ENCODE data around the gene CDKN2B-AS1.

Gene CDKN2B-AS1

GRCh38 chr9:22148528-22148875, 153.9 kb downstream of the CDKN2B-AS1 start:
- H3K4me3 ChIP-seq (replicated peaks; ENCODE audit: low read depth, low read length) = no peak overlapping the region
- DNase-seq (ENCODE audit: low read depth) = no peak
- TF ChIP-seq CTCF (IDR thresholded peaks at IDR 0.05; ENCODE audit: low read length, missing control alignments) = no peak

GRCh38 chr9:22148876-22149637, 154.5 kb downstream of the CDKN2B-AS1 start:
- no peak for DNase-seq (ENCODE audit: low read depth)
- no peak overlapping the region for H3K4me3 ChIP-seq (replicated peaks; ENCODE audit: low read depth, low read length)
- TF ChIP-seq CTCF (IDR thresholded peaks at IDR 0.05; ENCODE audit: low read length, missing control alignments) = no peak

GRCh38 chr9:22154064-22154463, 159.5 kb downstream of the CDKN2B-AS1 start:
- no peak for DNase-seq (ENCODE audit: low read depth)
- no peak overlapping the region for H3K4me3 ChIP-seq (replicated peaks; ENCODE audit: low read depth, low read length)
- no peak for TF ChIP-seq CTCF (IDR thresholded peaks at IDR 0.05; ENCODE audit: low read length, missing control alignments)

- TF ChIP-seq CTCF (IDR thresholded peaks at IDR 0.05; ENCODE audit: low read length, missing control alignments) = no peak
- H3K4me3 ChIP-seq (replicated peaks; ENCODE audit: low read depth, low read length) = no peak overlapping the region
- no peak for DNase-seq (ENCODE audit: low read depth)
Observed at GRCh38 chr9:22156586-22156985, 162.0 kb downstream of the CDKN2B-AS1 start.

GRCh38 chr9:22157276-22157675, 162.7 kb downstream of the CDKN2B-AS1 start:
- H3K4me3 ChIP-seq (replicated peaks; ENCODE audit: low read depth, low read length) = no peak overlapping the region
- TF ChIP-seq CTCF (IDR thresholded peaks at IDR 0.05; ENCODE audit: low read length, missing control alignments) = no peak
- no peak for DNase-seq (ENCODE audit: low read depth)

GRCh38 chr9:22157828-22158227, 163.2 kb downstream of the CDKN2B-AS1 start:
- no peak for DNase-seq (ENCODE audit: low read depth)
- TF ChIP-seq CTCF (IDR thresholded peaks at IDR 0.05; ENCODE audit: low read length, missing control alignments) = no peak

GRCh38 chr9:22158271-22158670, 163.7 kb downstream of the CDKN2B-AS1 start:
- H3K4me3 ChIP-seq (replicated peaks; ENCODE audit: low read depth, low read length) = no peak overlapping the region
- DNase-seq (ENCODE audit: low read depth) = no peak
- TF ChIP-seq CTCF (IDR thresholded peaks at IDR 0.05; ENCODE audit: low read length, missing control alignments) = no peak

More at GRCh38 chr9:22157828-22158227, 163.2 kb downstream of the CDKN2B-AS1 start:
- H3K4me3 ChIP-seq (replicated peaks; ENCODE audit: low read depth, low read length) = no peak overlapping the region
